ENCODE results near the gene DHX32.
"Not testable (repeated sequence)": the region's sequence is repeated elsewhere in the genome, so short reads cannot be mapped to it uniquely, and the experiment has no call there.

The DHX32 gene, protein sequence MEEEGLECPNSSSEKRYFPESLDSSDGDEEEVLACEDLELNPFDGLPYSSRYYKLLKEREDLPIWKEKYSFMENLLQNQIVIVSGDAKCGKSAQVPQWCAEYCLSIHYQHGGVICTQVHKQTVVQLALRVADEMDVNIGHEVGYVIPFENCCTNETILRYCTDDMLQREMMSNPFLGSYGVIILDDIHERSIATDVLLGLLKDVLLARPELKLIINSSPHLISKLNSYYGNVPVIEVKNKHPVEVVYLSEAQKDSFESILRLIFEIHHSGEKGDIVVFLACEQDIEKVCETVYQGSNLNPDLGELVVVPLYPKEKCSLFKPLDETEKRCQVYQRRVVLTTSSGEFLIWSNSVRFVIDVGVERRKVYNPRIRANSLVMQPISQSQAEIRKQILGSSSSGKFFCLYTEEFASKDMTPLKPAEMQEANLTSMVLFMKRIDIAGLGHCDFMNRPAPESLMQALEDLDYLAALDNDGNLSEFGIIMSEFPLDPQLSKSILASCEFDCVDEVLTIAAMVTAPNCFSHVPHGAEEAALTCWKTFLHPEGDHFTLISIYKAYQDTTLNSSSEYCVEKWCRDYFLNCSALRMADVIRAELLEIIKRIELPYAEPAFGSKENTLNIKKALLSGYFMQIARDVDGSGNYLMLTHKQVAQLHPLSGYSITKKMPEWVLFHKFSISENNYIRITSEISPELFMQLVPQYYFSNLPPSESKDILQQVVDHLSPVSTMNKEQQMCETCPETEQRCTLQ

DNA sequence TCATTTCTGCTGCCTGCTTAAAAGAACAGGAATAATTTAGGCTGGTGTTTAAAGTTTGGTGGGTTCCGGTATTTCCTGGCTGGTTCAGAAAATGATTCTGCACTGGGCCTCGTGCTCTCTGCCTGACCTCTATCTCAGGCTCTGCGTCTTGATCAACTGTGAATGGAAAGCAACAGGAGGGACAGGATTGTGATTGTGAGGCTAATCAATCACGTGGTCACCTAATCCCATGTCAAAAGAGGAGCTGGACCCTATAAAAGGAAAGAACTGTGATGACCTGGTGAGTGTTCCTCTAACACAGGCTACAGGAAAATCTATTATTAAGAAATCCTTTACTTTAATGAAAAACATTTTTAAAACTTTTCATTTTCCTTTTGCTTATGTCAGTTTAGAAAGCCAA lies at the start of gene DHX32:
Gene DHX32, minus strand, starts transcription at position 101 of the 400 bp plus-strand sequence. CDS start 468 bp downstream, outside the sequence.
- no peak for DNase-seq (ENCODE audit: low read depth in 2 of 2)

DNA sequence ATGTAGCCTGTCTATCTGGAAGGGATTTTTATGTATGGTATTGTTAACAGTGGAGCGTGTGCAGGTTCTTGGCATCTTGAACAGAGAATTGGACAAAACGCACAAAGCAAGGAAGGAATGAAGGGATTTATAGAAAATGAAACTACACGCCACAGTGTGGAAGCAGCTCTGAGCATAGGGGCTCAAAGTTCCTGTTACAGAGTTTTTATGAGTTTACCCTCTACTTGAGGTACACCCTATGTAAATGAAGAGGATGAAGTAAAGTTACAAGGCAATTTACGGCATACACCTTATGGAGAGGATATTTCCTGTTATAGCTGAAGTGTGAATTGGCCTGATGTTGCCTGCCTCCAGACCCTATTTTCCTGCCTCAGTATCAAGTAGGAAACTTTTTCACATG lies 48.5 kb upstream of the DHX32 start:
- DNase-seq (ENCODE audit: low read depth in 2 of 2) = no peak

DNA sequence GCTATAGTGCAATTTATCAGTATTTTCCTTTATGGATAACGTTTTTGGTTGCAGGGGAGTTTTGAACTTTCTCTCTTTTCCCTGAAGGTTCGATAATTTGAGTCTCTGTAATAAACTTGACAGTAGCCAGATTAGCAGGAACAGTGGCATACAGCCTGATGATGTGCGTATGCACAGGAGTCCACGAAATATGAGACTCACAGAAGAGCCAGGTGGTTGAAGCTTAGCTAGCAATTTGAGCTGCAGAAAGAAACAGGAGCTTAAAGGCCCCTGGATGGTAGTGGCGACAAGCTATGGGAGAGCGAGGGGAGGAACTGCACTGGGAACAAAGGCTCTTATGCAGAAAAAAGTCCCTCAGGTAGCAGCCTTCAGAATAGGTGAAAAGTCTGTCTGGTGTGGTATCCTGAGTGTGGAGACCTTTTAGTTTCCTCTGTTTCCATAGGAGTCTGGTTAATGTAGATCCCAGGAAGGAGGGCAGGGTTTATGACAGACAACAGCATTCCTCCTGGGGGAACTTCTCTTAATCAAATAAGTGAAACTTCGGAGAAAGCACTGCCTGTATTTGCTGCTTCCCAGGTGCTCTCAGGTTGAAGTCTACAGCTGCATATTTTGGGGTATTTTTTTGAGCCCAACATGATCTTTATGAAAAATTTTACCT lies 48.0 kb upstream of the DHX32 start:
- no peak for DNase-seq (ENCODE audit: low read depth in 2 of 2)

DNA sequence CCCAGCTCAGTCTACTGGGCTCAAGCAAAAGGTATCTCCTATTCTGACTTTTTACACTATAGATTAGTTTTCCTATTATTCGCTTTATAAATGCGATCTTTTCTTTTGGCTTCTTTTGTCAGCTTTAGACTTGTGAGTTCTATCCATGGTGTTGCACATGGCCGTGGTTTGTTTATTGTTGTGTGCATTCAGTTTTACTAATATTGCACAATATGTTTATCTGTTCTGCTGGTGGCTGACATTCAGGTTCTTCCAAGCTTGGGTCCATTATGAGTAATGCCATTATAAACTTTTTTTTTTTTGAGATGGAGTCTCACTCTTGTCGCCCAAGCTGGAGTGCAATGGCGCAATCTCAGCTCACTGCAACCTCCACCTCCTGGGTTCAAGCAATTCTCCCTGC lies 46.2 kb upstream of the DHX32 start:
- not testable (repeated sequence) for DNase-seq (ENCODE audit: low read depth in 2 of 2)

DNA sequence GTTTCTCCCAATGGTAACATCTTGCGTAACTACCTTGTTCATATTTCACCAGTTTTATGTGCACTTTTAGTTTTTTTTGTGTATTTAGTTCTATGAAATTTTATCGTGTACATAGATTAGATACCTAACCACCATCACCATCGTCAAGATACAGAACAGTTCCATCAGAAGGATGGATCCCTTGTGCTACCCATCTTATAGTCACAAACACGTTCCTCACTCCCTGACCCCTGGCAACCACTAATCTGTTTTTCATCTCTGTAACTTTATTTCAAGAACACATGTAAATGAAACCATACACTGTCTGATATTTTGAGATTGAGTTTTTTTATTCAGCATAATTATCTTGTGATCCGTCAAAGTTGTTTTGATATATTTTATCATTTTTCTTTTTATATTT lies 45.2 kb upstream of the DHX32 start:
- no peak for DNase-seq (ENCODE audit: low read depth in 2 of 2)

DNA sequence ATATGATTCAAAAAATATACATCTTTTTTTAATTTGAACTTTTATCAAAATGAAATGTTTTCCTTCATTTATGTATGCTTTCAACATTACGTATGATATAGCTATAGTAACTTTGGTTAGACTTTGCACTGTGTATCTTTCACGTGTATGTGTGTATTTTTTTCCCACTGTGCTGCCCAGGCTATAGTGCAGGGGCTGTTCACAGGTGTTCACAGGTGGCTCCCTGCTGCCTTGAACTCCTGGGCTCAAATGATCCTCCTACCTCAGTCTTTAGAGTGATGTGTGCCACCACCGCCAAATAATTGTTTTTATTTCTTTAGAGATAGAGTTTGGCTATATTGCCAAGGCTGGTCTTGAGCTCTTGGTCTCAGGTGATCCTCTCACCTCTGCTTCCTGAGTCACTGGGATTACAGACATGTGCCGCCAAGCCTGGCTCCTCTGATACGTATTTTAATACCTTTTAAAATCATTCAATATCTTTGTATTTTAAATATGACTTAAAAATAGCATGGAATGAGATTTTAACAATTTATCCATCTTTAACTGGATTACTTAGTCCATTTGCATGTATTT lies 44.3 kb upstream of the DHX32 start:
- no peak for DNase-seq (ENCODE audit: low read depth in 2 of 2)

DNA sequence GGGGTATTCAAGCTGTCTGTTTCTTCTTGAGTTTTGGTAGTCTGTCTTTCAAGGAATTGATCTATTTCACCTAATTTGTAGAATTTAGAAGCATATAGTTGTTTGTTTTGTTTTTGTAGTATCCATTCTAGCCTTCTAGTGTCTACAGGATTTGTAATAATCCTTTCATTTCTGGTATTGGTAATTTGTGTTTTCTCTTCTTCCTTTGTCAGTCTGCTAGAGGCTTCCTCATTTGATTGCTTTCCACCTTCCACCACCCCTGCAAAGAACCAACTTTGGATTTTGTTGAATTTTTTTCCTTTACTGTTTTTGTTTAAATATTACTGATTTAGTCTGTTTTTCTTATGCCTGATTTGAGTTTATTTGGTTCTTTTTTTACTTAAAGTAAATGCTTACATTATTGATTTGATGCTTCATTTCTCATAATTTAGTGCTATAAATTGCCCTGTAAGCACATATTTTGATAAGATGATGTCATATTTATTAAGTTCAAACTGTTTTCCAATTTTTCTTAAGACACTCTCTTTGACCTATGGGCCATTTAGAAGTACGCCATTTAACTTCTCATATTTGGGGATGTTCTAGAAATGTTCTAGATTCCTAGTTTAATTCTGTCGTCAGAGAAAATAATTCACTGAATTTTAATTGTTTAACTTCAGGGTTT lies 40.7 kb upstream of the DHX32 start:
- not testable (repeated sequence) for DNase-seq (ENCODE audit: low read depth in 2 of 2)

DNA sequence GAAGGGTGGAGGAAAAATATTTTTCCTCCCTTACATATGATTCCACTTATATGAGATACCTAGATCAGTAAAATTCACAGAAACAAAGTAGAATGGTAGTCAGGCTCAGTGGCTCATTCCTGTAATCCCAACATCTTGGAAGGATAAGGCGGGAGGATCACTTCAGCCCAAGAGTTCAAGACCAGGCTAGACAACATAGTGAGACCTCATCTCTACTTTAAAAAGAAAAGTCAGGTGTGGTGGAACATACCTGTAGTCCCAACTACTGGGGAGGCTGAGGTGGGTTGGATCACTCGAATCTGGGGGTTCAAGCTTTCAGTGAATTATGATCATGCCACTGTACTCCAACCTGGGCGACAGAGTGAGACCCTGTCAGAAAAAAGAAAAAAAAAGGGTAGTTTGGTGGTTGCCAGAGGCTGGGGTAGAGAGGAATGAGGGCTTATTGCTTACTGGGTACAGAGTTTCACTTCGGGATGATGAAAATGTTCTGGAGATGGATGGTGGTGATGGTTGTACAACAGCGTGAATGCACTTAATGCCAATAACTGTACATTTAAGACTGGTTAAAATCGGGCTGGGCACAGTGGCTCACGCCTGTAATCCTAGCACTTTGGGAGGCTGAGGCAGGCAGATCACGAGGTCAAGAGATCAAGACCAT lies 36.7 kb upstream of the DHX32 start:
- not testable (repeated sequence) for DNase-seq (ENCODE audit: low read depth in 2 of 2)

DNA sequence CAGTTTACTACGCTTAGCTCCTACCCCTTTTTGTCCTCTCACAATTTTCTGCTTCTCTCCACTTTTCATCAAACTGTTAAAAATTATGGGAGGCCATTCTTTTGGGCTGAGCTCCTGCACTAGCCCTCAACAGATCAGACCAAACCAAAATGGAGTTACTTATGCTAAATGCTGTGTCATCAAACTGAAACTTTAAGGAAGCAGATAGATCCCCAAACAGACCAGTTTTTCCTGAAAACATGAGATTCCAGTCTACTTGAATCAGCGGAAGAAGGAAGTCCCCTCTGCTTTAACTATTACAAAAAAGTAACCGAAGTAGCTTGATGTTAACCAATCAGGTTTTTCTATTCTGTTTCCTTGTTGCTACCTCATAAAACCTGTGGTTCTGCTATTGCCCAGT lies 35.9 kb upstream of the DHX32 start:
- DNase-seq (ENCODE audit: low read depth in 2 of 2) = no peak

DNA sequence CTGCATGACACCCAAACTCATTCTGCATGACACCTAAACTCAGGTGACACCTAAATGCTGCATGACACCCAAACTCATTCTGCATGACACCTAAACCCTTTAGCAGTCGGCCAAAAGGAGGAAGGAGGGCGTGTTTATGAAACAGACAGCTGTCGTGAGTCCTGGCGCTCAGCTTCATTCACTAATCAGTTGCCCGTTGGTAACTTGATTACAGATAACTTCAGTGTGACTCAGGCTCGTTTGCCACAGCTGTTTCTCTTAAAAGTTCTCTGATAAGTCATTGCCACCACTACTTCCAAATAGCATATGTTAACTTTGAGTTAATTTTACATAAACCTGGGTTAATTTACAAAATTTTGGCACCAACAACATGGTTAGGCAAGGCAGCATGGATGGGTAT lies 32.2 kb upstream of the DHX32 start:
- DNase-seq (ENCODE audit: low read depth in 2 of 2) = not testable (repeated sequence)

DNA sequence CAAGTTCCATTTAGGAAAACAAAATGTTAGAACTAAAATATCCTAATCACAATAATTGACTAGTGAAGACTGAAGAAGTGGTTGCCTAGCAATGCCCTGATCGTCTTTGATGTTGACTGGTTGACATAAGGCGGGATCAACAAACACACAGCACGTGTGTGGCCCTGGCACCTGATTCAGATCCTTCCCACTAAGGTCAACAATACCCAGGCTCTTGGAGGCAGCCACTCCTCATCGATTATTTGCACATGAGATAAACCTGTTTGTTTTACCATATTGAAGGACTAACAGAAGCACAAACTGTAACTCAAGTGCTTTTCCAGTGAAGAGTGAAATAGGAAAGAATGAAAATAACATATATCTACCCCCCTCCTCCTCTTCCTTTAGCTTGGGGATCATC lies 30.9 kb upstream of the DHX32 start:
- no peak for DNase-seq (ENCODE audit: low read depth in 2 of 2)

DNA sequence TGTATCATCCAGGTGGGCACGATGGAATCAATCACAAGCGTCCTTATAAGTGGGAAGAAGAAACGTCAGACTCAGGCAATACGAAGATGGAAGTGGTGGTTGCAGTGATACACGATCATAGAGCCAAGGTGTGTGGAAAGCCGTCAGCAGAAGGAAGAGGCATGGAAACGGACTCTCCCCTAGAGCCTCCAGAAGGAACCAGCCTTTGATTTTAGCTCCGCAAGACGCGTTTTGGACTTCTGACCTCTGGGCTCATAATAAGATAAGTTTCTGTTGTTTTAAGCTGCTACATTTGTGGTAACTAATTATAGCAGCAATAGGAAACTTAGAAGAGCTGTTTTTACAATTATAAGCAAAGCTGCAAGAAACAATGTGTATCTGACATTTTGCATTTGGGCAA lies 30.1 kb upstream of the DHX32 start:
- no peak for DNase-seq (ENCODE audit: low read depth in 2 of 2)

DNA sequence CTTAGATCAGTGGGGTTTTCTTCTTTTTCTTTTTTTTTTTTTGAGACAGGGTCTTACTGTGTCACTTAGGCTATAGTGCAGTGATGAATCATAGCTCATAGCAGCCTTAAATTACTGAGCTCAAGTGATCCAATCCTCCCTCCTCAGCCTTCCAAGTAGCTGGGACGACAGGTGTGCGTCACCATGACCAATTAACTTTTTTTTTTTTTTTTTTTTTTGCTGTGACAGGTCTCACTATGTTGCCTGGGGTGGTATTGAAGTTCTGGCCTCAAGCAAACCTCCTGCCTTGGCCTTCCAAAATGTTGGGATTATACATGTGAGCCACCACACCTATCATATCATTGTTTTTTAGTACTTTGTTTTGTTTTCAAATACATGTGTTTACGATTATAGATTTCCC lies 28.4 kb upstream of the DHX32 start:
- not testable (repeated sequence) for DNase-seq (ENCODE audit: low read depth in 2 of 2)

DNA sequence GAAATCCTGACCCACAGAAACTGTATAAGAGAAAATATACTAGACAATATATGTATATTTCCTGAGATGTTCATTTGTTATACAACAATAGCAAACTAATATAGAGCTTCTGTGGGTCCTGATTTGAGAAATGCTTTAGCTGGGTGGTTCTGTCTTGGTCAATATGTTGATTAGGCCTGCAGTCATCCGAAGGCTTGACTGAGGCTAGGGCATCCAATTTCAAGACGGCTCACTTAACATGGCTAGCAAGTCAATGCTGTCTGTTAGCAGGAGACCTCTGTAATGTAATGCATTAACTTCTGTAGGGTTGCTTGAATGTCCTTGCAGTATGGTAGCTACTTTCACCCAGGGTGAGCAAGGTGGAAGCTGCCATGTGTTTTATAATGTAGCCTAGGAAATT lies 27.7 kb upstream of the DHX32 start:
- not testable (repeated sequence) for DNase-seq (ENCODE audit: low read depth in 2 of 2)

DNA sequence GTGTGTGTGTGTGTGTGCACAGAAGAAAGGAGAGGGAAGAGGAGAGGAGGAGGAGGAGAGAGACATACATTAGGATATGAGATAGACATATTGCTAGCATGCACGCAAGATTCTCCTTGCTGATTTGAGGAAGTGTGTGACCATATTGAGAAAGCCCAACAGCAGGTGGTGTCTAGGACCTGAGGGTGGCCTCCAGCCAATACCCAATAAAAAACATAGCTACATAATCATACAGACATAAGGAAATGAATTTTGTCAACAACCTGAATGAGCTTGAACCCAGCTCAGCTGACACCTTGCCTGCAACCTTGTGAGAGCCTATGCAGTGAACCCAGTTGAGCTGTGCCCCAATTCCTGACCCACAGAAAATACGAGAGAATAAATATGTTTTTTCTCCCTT lies 26.5 kb upstream of the DHX32 start:
- DNase-seq (ENCODE audit: low read depth in 2 of 2) = not testable (repeated sequence)

DNA sequence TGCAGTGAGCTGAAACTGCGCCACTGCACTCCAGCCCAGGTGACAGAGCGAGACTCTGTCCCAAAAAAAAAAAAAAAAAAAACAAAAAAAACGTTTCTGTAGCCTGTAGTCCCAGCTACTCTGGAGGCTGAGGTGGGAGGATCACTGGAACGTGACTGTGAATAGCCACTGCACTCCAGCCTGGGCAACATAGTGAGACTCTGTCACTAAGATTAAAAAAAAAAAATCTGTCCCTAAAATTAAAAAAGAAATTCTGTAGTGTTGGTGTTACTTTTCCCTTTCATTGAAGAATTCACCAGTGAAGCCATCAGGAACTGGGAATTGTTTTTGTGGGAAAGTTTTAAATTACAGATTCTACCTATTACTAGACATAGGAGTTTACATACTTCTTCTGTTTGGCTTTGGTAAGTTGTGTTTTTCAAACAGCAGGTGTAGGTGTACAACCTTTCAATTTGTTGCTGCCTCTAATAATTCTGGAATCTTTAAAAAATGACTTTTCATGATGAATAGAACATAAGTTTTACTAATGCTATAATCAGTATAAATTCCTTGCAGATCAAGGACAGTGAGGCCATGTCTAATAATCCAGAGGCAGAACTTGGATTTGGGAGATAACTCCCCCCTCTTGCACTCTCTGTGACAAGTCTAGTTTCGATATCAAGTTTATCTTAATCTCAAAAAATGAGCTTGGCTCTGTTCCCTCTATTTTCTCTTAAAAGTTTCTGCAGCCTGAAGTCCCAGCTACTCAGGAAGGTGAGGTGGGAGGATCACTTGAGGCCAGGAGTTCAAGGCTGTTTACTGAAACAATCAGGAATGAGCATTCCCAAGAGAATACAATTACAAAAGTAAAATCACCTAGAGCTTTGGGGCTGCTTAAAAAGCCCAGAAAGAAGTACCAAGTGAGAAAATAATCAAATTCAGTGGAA lies 24.2 kb upstream of the DHX32 start:
- DNase-seq (ENCODE audit: low read depth in 2 of 2) = not testable (repeated sequence)

DNA sequence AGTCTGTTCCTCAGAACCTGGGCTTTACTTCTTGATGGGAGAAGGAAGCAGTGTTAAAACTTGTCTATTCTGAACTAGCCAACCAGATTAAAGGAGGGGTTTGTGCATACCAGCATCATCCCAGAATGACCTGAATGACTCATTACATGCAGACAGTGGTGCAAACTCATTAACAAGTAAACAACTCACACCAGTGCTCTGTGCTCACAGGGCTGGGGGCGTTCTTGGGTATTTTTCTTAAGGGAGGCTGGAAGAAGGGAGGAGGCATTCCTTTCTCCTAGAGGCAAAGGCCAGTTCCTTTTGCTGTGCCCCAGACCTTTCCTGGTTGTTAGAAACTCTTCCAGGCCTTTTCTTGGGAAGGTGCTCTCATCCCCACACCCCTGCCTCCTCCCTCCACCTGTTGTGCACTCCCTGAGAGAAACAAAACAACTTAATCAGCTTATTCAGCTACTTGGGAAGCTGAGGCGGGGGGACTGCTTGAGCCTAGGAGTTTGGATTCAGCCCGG lies 22.1 kb upstream of the DHX32 start:
- not testable (repeated sequence) for DNase-seq (ENCODE audit: low read depth in 2 of 2)

DNA sequence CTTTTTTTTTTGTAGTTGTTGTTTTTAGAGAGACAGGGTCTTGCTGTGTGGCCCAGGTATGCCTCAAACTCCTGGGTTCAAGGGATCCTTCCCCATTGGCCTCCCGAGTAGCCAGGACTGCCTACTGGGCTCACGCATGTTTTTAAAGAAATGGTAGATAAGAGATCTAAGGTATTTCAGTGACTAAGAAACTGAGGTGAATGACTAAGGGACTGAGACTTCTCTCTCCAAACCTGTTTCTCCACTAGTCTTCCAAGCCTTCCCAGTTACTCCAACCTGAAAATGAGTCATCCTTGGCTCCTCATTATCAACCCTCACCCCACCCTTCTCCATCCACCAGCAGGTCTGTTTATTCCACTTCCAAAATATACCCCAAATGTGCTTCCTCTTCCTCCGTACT lies 19.9 kb upstream of the DHX32 start:
- DNase-seq (ENCODE audit: low read depth in 2 of 2) = not testable (repeated sequence)

DNA sequence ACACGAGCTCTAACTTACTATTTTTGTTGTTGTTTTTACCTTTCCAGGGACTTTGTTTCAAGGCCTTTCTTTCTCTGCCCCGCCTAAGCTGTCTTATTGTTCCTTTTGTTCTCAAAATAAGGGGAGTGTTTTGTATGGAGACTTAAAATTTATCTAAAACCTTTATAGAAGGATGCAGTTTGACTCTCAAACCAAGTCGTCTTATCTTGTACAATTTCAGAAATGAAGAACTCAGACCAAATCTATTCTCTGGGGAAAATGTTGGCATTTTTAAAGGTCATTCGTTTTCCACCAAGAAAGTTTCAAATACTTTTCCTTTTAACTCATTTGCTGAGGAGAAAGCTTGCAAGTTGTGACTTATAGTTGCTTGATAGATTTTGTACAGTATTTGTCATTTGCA lies 16.2 kb upstream of the DHX32 start:
- DNase-seq (ENCODE audit: low read depth in 2 of 2) = not testable (repeated sequence)
